HUDEP-2 (cell line): Measurements from ENCODE around the gene TCEA2.

Experiments
- DNase-seq, 76 experiments: peaks; one replicate each; lab custom pipeline; 2025; ENCODE audit not compliant: unreplicated experiment in 76 of 76; lab: John Stamatoyannopoulos, UW

TCEA2 gene

DNA sequence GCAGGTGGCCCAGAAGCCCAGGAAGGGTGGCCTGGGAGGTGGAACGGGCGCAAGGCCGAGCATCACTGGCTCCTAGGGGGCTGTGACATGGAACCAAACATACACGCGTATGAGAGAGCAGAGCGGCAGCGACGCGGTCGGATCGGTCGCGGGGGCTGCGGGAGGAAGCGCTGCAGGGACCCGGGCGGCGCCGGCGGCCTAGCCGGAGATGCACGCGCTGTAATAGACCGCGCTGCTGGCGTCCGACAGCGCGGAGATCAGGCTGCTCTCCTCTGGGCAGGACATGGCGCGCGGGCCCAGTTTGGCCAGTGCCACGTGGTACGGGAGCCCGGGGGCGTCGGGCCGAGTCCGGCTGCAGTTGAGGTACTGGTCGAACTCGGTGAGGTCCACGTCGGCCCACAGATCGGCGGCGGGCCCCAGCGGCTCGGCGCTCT lies 15.0 kb upstream of the TCEA2 start:
- no peak for DNase-seq

DNA sequence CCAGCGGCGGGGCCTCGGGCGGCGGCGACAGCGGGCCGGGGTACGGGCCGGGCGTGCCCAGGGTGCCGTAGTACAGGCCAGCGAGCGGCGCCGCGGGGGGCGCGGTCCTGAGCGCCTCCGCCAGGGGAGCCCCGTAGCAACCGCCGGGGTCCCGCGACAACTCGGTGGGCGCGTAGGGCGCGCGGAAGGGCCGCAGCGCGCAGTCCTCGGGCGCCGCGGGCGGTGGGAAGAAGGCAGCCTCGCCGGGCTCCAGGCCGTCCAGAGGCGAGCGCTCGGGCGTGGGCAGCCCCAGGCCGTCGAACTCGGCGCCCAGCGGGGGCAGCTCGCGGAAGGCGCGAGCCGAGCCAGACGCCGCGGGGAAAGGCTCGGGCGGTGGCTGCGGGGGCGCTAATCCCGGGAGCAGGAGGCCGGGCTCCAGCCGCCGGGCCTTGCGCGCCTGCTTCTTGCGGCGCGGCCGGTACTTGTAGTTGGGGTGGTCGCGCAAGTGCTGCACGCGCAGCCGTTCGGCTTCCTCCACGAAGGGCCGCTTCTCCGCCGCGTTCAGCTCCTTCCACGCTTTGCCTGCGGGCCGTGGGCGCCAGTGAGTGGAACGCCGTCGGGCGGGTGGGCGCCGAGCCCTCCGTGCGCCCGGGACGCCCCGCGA lies 14.5 kb upstream of the TCEA2 start:
- no peak for DNase-seq

DNA sequence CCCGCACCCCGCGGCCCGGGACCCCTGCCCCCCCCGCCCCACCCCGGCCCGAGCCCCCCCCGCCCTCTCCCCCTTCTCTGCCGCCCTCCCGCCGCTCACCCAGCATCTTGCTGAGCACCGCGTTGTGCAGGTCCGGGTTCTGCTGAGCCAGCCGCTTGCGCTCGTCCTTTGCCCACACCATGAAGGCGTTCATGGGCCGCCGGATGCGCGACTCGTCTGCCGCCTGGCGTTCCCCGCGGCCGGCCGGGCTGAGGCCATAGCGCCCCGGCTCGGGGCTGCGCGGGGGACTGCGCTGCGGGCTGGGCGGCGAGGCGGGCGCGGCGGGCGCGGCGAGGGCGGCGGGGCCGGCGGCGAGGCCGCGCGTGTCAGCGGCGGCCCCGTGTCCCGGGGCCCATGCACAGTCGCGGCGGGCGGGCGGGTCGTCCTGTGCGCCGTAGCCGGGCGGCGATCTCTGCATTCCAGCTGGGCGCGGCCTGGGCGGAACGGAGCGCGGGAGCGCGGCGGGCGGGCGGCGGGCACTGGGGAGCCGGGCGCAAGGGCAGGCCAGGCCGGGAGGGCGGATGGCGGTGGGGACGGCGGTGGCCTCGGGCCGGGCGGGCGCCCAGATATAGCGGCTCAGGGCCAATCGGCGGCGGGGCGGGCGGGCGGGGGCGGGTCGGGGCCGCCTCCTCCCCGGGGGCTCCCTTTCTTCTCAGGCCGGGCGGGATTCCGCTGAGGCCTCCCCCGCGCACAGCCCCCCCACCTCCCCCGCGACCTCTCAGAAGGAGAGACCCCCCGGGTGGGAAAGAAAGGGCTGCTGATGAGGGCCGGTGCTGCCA lies 13.7 kb upstream of the TCEA2 start, which contains the start of gene SOX18:
SOX18 (minus strand) TSS at position 580 of the 818 bp plus-strand sequence; CDS start at position 457, 123 bp downstream.
- DNase-seq, result peak in 6 of 76 experiments; percentile 8 to 31 (median 20)

DNA sequence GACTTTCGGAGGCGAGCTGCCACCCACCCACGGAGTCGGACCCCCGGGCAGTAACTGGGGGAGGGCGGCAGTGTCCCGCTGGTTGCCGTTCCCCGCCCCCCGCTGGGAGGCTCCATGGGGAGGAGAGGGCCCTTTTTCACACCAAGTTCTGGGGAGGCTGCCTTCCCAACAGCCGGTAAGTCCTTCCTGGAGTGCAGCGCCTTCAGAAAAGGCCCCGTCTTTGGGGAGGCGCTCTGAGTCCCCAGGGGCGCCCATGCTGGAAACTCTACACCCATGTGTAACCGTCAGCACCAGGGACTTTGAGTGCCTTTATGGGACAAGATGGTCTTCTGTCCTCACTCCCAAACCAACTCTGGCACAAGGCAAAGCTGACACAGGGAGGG lies 13.1 kb upstream of the TCEA2 start:
- no peak for DNase-seq

DNA sequence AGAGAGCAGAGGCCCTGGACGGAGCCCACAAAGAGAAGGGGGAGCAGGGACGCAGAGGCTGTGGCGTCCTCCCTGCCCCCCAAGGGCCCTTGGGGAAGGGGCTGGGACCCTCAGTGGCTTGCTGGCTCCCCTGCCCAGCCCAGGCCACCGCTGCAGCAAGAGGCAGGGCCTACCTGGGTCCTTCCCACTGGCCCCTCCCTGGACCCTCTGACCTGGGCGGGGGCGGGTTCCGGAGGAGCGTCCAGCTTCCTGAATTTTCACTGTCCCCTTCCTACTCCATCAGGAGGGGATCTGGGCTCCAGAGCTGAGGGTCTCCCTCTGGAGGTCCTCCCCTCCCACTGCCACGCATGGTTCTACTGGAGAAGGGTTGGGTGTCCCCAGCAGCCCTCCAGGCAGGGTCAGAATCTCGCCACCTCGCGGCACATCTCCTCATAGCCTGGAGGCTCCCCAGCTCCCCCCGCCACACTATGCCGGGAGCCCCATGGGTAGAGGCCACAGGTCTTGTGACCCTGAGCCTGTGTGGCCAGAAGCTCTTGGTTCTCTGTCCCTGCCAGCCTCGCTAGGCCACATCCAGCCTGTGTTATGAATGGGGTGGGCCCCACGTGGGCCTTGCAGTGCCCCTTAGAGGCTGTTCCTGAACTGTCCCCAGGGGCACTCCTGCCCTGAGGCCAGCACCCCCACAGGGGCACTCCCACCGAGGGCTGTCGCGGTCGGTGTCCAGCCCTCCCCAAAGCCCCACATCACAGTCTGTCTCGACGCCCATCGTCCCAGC lies 12.6 kb upstream of the TCEA2 start:
- DNase-seq, result no peak

DNA sequence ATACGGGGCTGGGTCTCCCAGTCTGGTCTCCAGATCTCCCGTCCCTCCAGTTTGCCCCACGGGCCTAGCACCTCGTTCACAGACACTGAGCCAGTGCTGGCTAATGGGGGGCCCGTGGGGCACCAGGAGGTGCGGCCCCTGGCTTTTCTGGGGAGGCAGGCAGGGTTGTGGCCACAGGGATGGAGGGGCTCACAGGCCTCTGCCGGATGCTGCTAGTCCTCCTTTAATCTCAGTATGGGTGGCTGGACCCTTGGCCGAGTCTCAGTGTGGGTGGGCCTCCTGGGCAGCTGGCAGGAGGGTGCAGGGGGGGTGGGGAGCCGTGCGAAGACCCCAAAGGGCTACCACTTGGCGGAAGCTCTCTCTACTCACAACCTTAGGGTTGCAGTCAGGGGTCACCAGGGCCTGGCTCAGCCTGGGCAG lies 12.0 kb upstream of the TCEA2 start:
- DNase-seq, result no peak

DNA sequence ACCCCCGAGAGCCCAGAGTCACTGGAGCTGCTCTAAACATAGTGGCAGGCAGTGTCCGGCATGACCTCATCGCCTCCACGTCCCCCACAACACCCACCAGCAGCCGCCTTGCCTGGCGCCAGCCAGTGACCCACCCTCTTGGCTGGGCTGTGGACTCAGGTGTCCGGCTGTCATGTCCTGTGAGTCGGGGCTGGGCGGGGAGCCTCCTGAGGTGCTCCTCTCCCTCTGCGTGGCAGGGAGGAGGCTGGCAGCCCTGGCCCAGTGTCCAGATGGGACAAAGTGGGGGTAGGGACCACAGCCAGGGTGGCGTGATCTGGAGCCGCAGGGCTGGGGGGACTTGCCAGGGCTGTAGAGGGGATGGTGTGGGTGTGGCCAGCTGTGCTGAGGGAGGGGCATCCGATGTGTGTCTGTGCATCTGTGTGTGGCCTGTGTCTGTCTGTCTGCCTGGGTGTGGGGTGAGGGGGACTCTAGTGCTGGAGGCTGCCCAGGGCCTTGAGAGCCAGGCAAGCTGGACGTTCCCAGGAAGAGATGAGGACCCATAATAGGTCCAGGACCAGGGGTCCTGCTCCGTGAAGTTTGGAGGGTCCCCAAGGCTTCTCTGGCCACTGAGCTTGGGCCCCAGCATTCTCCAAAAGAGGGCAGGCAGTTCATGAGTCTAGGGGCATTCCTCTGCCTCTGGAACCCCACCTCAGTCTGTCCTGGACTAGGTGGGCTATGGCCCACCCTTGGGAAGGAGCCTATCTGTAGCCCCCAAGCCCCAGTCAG lies 11.3 kb upstream of the TCEA2 start:
- no peak for DNase-seq

DNA sequence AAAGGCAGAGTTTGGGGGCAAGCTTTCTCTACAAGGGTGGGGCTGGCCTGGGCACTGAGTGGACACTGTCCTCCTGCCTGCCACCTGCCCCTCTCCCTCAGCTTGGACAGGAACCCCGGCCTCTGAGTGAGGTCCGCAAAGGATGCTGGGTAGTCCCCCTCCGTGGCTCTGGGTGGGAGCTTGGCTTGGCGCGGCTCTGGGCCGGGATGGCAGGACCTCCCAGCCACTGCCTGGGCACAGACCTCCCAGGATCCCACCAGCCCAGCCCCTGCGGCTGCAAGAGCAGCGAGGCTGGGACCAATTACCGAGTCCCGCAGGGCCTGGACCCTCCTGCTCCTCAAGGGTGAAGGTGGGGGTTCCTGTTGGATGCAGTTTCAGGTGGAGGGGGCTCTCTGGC lies 10.7 kb upstream of the TCEA2 start:
- no peak for DNase-seq

DNA sequence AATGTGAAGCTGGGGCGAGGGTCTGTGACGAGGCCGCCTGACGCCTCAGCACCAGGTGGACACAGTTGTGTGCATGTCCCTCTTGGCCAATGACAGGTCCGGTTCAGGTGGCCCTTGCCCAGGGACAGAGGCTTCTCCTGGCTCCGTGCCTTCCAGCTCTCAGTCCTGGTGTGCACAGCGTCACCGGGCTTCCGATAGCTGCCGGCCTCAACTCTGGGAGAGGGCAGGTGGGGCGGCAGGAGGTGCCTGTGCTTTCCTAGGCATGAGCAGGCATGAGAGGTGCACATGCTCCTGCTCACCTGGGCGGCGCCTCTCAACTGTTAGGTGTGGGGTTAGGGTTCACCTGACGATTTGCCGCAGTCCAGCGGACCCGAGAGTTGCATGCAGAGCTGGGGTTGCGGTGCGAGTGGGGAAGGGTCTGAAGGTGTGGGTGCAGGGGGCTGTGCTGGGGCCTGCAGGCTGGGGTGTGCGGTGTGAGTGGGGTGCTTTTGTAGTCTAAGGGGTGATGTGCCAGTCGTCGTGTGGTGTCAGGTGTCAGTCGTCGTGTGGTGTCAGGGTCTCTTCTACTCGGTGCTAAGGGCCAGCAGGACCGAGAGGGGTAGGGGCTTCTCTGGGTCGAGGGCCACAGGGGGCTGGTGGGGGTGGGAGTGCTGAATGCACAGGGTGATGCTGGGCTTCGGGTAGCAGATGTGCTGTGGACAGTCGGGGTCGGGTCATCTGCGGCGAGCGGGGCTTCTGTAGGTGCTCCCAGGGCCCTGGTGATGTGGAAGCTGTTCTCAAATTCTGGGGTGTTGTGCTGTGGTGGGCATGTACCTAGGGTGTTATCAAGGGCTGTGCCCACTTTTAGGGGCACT lies 9.8 kb upstream of the TCEA2 start:
- DNase-seq, result no peak

DNA sequence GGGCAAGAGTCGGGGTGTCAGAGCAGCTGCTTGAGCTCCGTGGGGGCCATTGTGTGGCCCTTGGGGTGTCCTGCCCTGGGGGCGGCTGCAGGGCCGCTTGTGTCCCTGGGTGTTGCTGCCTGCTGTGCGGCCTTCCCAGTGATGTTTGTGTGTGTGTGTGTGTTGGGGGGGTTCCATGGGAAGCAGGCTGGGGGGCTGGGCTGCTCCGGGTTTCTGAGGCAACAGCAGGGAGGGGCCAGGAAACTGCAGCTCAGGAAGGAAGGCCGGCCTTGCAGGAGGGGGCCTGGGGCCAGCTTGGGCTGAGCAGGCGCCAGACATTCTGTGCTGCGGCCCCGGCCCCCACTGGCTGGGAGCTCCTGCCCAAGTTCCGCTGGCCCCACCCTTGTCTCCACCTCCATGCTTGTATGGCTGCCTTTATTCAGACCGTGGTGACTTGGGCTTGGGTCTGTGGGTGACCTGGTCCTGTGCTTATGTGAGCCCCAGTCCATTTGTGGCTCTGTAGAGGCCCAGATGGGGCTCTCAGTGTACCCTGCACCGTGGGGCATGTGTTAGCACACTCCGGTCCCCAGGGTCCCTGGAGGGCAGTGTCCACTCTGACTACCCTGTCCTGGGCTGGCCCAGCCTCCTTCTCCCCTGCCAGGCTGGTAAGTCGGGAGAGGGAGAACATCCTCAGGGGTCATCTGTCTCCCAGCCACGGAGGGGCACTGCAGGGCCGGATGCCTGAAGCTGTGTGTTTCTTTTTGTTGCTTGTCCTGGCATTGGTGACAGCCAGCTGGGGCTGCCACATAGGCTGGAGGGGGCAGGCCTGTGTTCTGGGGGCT lies 8.9 kb upstream of the TCEA2 start:
- peak in 19 of 76 experiments; percentile 9 to 52 (median 23) for DNase-seq

DNA sequence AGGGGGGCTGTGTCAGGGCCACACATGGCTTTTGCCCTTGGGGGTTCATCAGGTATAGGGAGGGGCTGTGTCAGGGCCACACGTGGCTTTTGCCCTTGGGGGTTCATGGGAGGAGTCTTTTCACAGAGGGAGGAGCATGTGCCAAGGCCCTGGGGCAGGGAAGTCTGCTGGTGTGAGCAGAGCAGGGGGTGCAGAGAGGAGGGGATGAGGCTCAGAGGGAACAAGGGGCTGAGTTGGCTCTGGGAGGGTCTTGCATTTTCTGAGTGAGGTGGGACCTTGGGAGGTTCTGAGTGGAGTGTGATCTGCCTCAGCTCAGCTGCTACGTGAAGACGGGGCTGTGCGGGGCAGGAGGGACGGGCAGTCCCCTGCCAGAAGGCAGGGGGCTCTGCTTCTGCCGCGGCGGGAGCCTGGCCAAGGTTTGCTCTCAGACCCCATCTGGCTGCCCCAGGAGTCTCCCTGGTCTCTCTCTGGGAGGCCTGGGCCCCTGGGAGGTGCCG lies 7.6 kb upstream of the TCEA2 start:
- no peak for DNase-seq

DNA sequence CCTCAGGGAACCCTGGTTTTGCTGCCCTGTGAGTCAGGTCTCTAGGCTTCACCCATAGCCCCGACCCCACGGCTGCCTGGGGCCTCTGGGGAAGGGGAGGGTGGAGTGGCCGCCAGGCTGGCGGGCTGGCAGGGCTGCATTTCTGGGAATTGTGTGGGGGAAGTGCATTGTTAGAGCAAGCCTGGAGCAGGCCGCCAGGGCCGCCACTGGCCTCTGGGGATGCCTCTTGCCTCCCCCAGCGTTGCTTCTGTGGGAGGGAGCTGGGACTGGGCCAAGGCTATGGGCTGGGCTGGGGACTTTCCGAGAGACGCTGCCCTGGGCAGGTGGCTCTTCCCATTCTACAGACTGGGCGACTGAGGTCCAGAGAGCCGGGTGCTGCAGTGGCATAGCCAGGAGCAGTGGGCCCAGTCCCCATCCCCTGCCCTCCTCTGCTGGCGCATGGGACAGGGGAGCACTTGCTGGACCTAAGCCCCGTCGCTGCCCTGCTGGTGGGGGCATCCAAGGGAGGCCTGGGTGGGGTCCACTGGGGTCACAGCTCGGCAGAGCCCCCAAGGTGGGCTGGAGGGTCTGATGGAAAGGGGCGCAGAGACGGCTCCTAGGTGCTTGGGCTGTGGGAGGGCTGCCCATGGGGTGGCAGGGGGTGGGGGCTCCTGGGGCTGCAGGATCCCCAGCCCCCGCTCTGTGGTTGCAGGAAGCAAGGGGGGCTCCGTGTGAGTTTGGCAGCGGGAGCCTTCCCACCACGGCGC lies 6.9 kb upstream of the TCEA2 start:
- peak in 8 of 76 experiments; percentile 31 to 58 (median 50) for DNase-seq

DNA sequence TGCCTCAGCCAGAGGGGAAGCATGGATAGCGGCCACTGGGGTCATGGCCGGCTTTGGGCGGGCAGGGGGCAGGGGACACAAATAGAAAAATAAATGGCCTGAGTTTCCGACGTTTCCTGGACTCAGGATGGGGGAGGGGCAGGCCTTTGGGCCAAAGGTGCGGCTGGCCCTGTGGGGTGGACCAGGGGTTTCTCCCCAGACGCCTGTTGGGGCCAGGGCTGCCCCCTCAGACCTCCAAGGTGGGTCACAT lies 6.4 kb upstream of the TCEA2 start:
- DNase-seq, result no peak

DNA sequence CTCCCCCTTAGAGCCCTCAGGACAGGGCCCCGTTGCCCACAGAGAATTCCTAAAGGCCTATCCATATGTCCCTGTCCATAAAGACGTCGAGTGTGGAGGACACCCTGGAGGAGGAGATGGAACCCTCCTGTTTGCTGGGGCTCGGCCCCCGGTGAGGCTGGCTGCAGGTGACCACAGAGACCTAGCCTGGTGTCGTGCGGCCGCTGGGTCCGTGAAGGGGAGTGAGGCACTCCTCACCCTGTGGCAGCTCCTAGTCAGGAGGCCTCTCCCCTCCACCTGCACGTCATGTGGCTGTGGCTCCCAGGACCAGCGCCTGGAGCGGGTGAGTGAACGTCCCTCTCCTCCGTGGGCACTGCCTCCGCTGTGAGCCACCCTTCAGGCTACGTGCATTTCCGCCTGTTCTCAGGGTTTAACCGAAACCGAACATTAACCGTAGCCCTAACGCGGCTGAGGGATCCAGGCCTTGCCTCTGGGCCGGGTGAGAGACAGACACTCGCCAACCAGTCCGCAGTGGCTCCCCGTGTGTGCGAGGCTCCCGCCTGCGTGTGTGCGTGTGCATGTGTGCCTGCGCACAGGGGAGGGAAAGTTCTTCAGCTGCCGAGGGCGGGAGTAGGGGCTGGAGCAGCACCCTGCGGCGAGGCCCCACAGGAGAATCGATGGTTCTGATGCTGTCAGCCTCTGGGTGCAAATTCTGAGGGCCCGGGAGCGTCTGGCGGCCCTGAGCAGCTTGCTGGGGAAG lies 5.9 kb upstream of the TCEA2 start:
- DNase-seq, result no peak

DNA sequence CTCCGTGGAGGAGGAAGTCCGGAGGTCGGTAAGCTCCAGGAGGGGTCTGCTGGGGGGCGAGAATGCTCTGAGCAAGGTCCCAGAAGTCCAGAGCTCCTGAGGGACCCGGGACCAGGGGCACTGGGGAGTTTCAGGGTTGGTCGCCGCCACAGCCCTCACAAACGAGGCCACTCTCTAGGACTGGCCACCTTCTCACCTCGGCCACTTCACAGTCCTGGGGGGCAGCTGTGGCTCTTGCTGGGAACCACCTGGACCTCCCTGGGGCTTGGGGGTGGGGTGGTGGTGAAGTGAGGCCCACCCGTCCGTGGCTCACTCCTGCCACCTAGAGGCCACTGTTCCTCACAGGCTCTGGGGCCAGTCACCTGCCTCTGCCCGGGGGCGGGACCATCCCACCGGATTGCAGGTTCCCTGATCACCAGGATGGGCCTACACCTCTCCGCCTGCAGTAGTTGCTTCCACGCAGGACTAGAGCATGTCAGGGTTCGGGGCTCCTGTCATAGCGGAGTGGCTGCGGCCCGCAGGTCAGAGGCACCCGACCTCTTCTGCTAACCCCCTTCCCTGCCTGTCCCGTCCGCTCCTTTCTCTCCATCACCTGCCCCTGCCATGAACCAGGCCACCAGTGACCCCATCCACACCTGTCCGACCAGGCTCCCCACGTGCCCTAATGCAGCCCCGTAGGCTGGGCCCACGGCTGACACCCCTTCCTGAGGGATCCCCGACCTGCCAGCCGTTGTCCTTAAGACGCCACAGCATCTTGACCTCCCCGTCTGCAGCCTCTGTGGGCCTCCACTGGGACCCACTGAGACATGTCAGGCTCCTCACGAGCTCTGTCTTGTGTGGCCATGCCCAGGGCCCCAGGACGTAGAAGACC lies 5.1 kb upstream of the TCEA2 start:
- DNase-seq, result peak in 48 of 76 experiments; percentile 7 to 74 (median 46)

DNA sequence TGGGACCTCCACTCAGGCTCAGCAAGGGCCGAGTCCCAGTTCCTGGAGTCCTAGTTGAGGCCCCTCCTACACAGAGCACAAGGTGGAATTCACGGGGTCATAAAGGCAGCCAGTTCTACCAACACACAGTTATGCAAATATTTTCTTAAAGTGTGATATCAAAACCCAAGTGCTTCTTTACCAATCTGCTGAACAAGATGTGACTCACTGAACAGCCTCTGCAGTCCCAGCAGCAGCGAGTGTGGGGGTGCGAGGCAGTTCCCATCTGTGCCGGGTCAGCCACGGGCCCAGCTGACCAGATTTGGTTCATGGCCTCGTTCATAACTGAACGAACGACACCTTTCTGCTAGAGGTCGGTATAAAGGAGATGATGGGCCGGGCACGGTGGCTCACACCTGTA lies 4.5 kb upstream of the TCEA2 start:
- no peak for DNase-seq

DNA sequence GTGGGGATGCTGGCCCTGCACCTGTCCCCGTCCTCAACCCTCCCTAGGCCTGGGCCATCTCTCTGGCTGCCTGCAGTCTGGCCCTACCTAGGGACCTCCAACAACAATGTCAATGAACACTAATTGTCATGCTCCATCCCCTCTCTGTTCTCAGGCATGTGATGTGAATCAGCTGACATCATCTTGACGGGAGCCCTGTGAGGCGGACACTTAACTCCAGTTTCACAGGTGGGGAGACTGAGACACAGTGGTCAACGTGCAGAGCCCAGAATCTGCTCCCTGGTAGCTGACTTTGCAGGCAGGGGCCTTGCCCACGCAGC lies 762 bp upstream of the TCEA2 start:
- DNase-seq, result no peak
